ENCODE results near the gene CA4. TPM values are rescaled to one million over a fixed set of nuclear protein-coding genes. Genes with fewer than 3 reads are reported as not detected.

CA4 gene
- total and polyA plus RNA-seq, 4 donors: 0.14 to 0.67 (median 0.44) TPM

Other genes starting within 250 kb of the CA4 start
- gene RNFT1, start 185.2 kb upstream of the CA4 start, total RNA-seq: 10 to 100 TPM; 20.1 to 33.5 TPM
- 10 to 100 TPM; 17.3 to 20.6 TPM for gene RNFT1, start 185.2 kb upstream of the CA4 start, polyA plus RNA-seq
- gene HEATR6, start 71.1 kb upstream of the CA4 start, total RNA-seq: 1 to 10 TPM; 5.4 to 5.6 TPM
- 1 to 10 TPM; 2.4 to 2.8 TPM for gene HEATR6, start 71.1 kb upstream of the CA4 start, polyA plus RNA-seq
- 100 to 1,000 TPM in 1 of 2 donors, 10 to 100 TPM in 1; 70.9 to 103 TPM for gene USP32, start 242.2 kb downstream of the CA4 start, total RNA-seq
- 10 to 100 TPM; 11.6 to 14.9 TPM for gene USP32, start 242.2 kb downstream of the CA4 start, polyA plus RNA-seq

Data from liver (tissue), 4 donors.